HG02623 (cell line): ENCODE results near the gene LANCL3.
A peak's percentile ranks its signal among the peaks of the same experiment; 100 is the strongest.
"Not testable (repeated sequence)": the region's sequence is repeated elsewhere in the genome, so short reads cannot be mapped to it uniquely, and the experiment has no call there.

Experiments used
- ATAC-seq: cut with Tn5 transposase; IDR thresholded peaks from one replicate; pipeline ENCODE4 v1.9.1; 2021; ENCODE audit warnings: moderate library complexity; ENCODE audit not compliant: unreplicated experiment

Gene LANCL3

GRCh38 chrX:37609727-37610126 lies 38.3 kb downstream of the LANCL3 start:
- no peak for ATAC-seq

GRCh38 chrX:37613933-37614332 lies 42.5 kb downstream of the LANCL3 start:
- ATAC-seq = no peak

GRCh38 chrX:37627602-37628001 lies 56.1 kb downstream of the LANCL3 start:
- no peak for ATAC-seq

GRCh38 chrX:37638047-37638446 lies 66.6 kb downstream of the LANCL3 start:
- ATAC-seq = no peak

GRCh38 chrX:37640142-37640541 lies 68.7 kb downstream of the LANCL3 start:
- no peak for ATAC-seq

GRCh38 chrX:37641859-37642258 lies 70.4 kb downstream of the LANCL3 start:
- no peak for ATAC-seq

- ATAC-seq = no peak
Measured at GRCh38 chrX:37644381-37645305, 73.2 kb downstream of the LANCL3 start.

- ATAC-seq = no peak
Measured at GRCh38 chrX:37646254-37646653, 74.8 kb downstream of the LANCL3 start.

- ATAC-seq = not testable (repeated sequence)
Measured at GRCh38 chrX:37650879-37651278, 79.4 kb downstream of the LANCL3 start.

GRCh38 chrX:37651921-37652452 lies 80.5 kb downstream of the LANCL3 start:
- ATAC-seq = no peak

- no peak for ATAC-seq
Measured at GRCh38 chrX:37652589-37653231, 81.2 kb downstream of the LANCL3 start.

GRCh38 chrX:37653397-37654085 lies 82.1 kb downstream of the LANCL3 start:
- no peak for ATAC-seq

- ATAC-seq = no peak
Measured at GRCh38 chrX:37658343-37659030, 87.0 kb downstream of the LANCL3 start.

GRCh38 chrX:37659047-37659446 lies 87.6 kb downstream of the LANCL3 start:
- ATAC-seq = no peak

GRCh38 chrX:37662181-37662580 lies 90.7 kb downstream of the LANCL3 start:
- ATAC-seq = no peak

- ATAC-seq = no peak
Measured at GRCh38 chrX:37666516-37666915, 95.1 kb downstream of the LANCL3 start.

- no peak for ATAC-seq
Measured at GRCh38 chrX:37667141-37667540, 95.7 kb downstream of the LANCL3 start.

GRCh38 chrX:37672563-37672962 lies 101.1 kb downstream of the LANCL3 start:
- no peak for ATAC-seq

- no peak for ATAC-seq
Measured at GRCh38 chrX:37676811-37677210, 105.3 kb downstream of the LANCL3 start.

GRCh38 chrX:37677243-37677642 lies 105.8 kb downstream of the LANCL3 start:
- no peak for ATAC-seq

- ATAC-seq = peak; percentile 82
Measured at GRCh38 chrX:37677765-37678164, 106.3 kb downstream of the LANCL3 start.
